Activated CD8-positive, alpha-beta T cell treated with anti-CD3 and anti-CD28 coated beads for 36 hours (primary cell): ENCODE data around the gene ODR4. TPM values are rescaled to one million over a fixed set of nuclear protein-coding genes. Genes with fewer than 3 reads are reported as not detected.
A peak's percentile ranks its signal among the peaks of the same experiment; 100 is the strongest.

Experiments
- ATAC-seq: fragments of 200-7000 bp; cut with Tn5 transposase; one replicate; pipeline ENCODE4 v1.10.0; 2021; ENCODE audit warnings: mild to moderate bottlenecking, moderate library complexity
- CTCF ChIA-PET: fragments of 350-600 bp; sonication (Branson Sonifier 250); formaldehyde crosslinking; loops from one replicate; lab custom pipeline; 2021; ENCODE audit warnings: antibody characterized with exemption; lab: Charles Lee
- POLR2A ChIA-PET: fragments of 350-600 bp; sonication (Branson Sonifier 250); formaldehyde crosslinking; loops from one replicate; lab custom pipeline; 2021; ENCODE audit warnings: antibody characterized with exemption; lab: Charles Lee
- DNase-seq: peaks from one replicate; pipeline ENCODE4 v3.0.0-alpha.2; 2020
- H3K27ac Mint-ChIP-seq: one replicate; pipeline ENCODE4 v1.8.0; 2021; ENCODE audit warnings: mild to moderate bottlenecking, mixed read lengths
- H3K27me3 Mint-ChIP-seq: one replicate; pipeline ENCODE4 v1.8.0; 2021; ENCODE audit warnings: mixed read lengths
- H3K36me3 Mint-ChIP-seq: one replicate; pipeline ENCODE4 v1.8.0; 2021; ENCODE audit warnings: low read depth, mixed read lengths
- H3K4me1 Mint-ChIP-seq: one replicate; pipeline ENCODE4 v1.8.0; 2021; ENCODE audit warnings: low read depth, mixed read lengths
- H3K4me3 Mint-ChIP-seq: one replicate; pipeline ENCODE4 v1.8.0; 2021; ENCODE audit warnings: mild to moderate bottlenecking, moderate library complexity, mixed read lengths
- H3K9me3 Mint-ChIP-seq: one replicate; pipeline ENCODE4 v1.8.0; 2021; ENCODE audit warnings: mixed read lengths
- intact Hi-C: fragments of 100-400 bp; cut with micrococcal nuclease; formaldehyde crosslinking; loops from one replicate; pipeline ENCODE4 v1.10.0; 2022
- total RNA-seq, 2 experiments: library from RNA; stranded (reverse); gene quantifications; one replicate each; pipeline ENCODE4 v1.2.3, GENCODE V29; 2021
- TF ChIP-seq, protein P1 (sequence below): fragments of 200-600 bp; IDR thresholded peaks from one replicate; pipeline ENCODE4 v1.8.0; 2022; ENCODE audit warnings: antibody characterized with exemption, mild to moderate bottlenecking

ODR4 gene
- total RNA-seq, 2 experiments from 2014 or later = 13.4 to 13.6 TPM

- ATAC-seq = no peak
- POLR2A ChIA-PET = no interaction called here
- CTCF ChIA-PET = interaction anchor here (0.6 kb wide), 1 partner anchor 13 kb away, joined by 3 read pairs; no protein-coding TSS in a partner anchor
- Mint-ChIP-seq H3K4me3 (no peak overlapping the region), H3K4me1 (no peaks in the 10 kb centered on the region), H3K36me3 (no peaks in the 10 kb centered on the region), H3K9me3 (no peaks in the 10 kb centered on the region), H3K27me3 (no peaks in the 10 kb centered on the region), H3K27ac (no peak overlapping the region)
- TF ChIP-seq, protein P1, sequence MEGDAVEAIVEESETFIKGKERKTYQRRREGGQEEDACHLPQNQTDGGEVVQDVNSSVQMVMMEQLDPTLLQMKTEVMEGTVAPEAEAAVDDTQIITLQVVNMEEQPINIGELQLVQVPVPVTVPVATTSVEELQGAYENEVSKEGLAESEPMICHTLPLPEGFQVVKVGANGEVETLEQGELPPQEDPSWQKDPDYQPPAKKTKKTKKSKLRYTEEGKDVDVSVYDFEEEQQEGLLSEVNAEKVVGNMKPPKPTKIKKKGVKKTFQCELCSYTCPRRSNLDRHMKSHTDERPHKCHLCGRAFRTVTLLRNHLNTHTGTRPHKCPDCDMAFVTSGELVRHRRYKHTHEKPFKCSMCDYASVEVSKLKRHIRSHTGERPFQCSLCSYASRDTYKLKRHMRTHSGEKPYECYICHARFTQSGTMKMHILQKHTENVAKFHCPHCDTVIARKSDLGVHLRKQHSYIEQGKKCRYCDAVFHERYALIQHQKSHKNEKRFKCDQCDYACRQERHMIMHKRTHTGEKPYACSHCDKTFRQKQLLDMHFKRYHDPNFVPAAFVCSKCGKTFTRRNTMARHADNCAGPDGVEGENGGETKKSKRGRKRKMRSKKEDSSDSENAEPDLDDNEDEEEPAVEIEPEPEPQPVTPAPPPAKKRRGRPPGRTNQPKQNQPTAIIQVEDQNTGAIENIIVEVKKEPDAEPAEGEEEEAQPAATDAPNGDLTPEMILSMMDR = no peak
- no peak for DNase-seq
- intact Hi-C loops = no loop called here
These were observed 59.7 kb downstream of the ODR4 start for GRCh38 chr1:186435336-186435735.

DNA sequence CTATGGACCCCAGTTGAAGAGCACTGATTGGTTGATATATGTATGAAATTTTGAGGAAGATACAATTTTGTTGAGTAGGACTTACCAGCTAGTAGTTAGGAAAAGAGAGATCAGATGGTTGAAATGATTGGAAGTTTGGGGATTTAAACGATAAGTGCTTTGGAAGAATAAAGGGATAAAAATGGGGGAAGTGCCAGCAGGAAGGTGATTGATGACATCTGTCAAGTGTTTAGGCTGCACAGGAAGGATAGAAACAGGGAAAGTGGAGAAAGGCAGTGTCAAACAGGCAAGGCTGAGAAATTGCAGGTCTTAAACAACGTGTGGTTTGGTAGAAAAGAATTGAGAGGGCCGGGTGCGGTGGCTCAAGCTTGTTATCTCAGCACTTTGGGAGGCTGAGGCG lies 62.9 kb downstream of the ODR4 start:
- H3K27ac Mint-ChIP-seq = no peak overlapping the region
- ATAC-seq (no peak), DNase-seq (no peak)
- TF ChIP-seq, protein P1 = no peak
- ChIA-PET CTCF (interaction anchor here (0.6 kb wide), 1 partner anchor 37 kb away, joined by 3 read pairs; no protein-coding TSS in a partner anchor), POLR2A (no interaction called here)
- H3K4me1 Mint-ChIP-seq = peaks cover 11% of the 10 kb centered on the region
- no peaks in the 10 kb centered on the region for H3K27me3 Mint-ChIP-seq
- H3K9me3 Mint-ChIP-seq = no peaks in the 10 kb centered on the region
- no peaks in the 10 kb centered on the region for H3K36me3 Mint-ChIP-seq
- no peak overlapping the region for H3K4me3 Mint-ChIP-seq
- intact Hi-C loops = no loop called here

DNA sequence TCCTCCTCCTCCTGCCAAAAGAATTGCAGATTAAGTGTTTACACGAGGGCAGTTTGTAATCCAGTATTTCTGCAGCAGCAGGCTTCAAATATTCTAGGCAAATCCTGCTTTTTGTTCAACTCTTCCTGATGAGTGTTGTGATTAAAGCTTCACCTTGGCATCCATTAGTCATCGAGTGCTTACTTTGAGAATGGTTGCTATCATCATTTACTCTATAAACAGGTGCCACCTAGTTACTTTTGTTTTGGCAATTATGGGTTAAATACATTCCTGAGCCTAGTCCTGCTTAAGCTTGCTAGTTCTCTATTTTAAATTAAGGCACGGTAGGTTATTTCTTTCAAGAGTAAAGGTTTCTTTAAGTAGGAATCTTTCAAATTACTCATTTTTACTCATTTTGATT lies 64.9 kb downstream of the ODR4 start:
- no peak overlapping the region for H3K27ac Mint-ChIP-seq
- no peaks in the 10 kb centered on the region for H3K36me3 Mint-ChIP-seq
- ChIA-PET POLR2A (no interaction called here), CTCF (no interaction called here)
- peaks cover 11% of the 10 kb centered on the region for H3K4me1 Mint-ChIP-seq
- TF ChIP-seq, protein P1 = no peak
- no peak for ATAC-seq
- intact Hi-C loops = no loop called here
- no peak overlapping the region for H3K4me3 Mint-ChIP-seq
- H3K9me3 Mint-ChIP-seq = no peaks in the 10 kb centered on the region
- DNase-seq = no peak
- H3K27me3 Mint-ChIP-seq = no peaks in the 10 kb centered on the region

DNA sequence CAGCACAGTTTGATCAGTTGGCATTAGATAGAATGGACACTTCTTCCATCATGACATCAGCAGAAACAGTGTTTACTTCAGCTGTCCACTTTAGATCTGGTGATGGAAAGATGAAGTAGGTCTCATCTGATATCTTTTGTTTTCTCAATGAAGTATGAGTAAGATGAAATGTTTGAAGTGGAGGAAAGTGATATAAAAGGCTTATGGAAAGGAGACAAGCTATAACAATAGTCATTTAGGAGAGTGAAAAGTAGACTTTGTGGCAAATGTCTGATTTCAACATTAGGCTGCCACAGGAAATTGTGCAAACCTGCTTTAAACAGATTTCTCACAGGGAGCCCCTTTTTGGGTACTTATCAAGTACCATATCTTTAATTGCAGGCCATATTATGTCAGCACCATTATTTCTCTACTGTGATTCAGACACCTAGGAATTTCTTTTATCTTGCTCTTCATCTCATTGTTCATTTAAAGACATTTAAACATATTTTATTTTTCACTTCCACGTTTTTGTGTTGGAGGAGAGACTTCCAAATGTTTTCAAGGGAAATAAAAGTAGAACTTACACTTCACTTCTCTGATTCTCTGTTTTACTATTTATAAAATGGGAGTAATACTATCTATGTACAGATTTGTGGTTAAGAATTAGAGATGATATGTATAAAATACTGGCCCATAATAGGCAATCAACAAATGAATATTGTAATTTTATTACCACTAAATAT lies 67.2 kb downstream of the ODR4 start:
- peaks cover 11% of the 10 kb centered on the region for H3K4me1 Mint-ChIP-seq
- H3K9me3 Mint-ChIP-seq = no peaks in the 10 kb centered on the region
- ChIA-PET POLR2A (no interaction called here), CTCF (interaction anchor here (1.3 to 1.6 kb wide), 2 partner anchors 40 to 68 kb away, joined by 3 to 4 read pairs; partner anchors contain the start of gene TPR)
- TF ChIP-seq, protein P1 = no peak
- no peaks in the 10 kb centered on the region for H3K36me3 Mint-ChIP-seq
- H3K4me3 Mint-ChIP-seq = no peak overlapping the region
- H3K27ac Mint-ChIP-seq = no peak overlapping the region
- ATAC-seq (peak; percentile 45), DNase-seq (no peak)
- intact Hi-C loops = no loop called here
- H3K27me3 Mint-ChIP-seq = no peaks in the 10 kb centered on the region

- H3K27ac Mint-ChIP-seq = no peak overlapping the region
- H3K9me3 Mint-ChIP-seq = no peaks in the 10 kb centered on the region
- no peaks in the 10 kb centered on the region for H3K27me3 Mint-ChIP-seq
- ATAC-seq = no peak
- no peaks in the 10 kb centered on the region for H3K36me3 Mint-ChIP-seq
- intact Hi-C loops = no loop called here
- CTCF ChIA-PET = interaction anchor here (1.6 kb wide), 1 partner anchor 39 kb away, joined by 4 read pairs; no protein-coding TSS in a partner anchor
- DNase-seq = no peak
- H3K4me1 Mint-ChIP-seq = peaks cover 11% of the 10 kb centered on the region
- TF ChIP-seq, protein P1 = no peak
- POLR2A ChIA-PET = no interaction called here
- no peak overlapping the region for H3K4me3 Mint-ChIP-seq
These were observed 68.0 kb downstream of the ODR4 start for GRCh38 chr1:186443638-186444037.
